Midbrain (tissue), 1 donor: ENCODE results near the gene RPA1.

Experiments used
- DNase-seq: peaks from one replicate; lab custom pipeline; 2025; lab: John Stamatoyannopoulos, UW

The RPA1 gene

DNA sequence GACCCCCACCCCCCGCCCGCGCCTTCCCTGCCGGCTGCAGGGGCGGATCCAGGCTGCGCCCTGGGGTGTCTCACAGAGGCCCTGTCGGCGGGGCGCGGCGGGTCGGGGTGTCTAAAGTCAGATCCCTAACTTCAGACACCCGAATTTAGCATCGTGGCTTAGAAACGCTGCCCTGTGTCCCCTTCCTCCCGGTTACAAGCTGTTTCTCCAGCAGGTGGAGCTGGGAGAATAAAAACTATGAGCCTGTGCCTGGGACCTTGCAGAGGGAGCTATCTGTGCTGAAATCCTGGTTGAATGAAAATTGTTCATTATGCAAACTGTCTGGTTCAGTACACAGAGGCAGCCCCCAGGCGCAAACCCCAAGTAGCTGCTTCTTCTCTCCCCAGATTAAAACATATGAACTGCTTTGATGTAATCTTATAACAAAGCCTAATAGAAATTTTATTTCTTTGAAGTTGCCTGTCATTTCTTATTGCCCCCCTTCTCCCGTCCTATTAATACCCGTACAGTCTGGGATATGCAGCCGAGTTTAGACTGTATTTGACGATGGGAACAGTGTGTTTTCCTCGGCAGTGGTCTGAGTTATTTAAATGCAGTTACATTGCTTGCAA, 79.0 kb downstream of the RPA1 start:
- DNase-seq, result peak; percentile 74

DNA sequence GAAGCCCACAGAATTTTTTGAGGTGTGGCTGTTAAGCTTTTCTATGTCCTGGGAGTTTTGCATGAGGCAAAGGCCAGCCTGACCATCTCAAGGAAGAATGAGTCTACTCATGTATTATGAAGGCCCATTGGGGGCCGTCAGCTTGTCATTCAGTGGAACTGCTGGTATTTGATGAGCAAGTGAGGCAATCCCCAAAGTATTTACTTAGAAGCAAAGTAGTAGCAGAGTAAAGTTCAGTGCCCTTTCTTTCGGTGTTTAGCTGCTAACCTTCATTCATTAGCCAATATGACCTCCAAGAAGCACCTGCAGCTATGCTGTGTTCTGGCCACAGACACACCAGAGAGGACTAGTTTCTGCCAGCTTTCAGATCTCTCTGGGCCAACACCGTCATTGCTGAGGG, 80.2 kb downstream of the RPA1 start:
- DNase-seq, result no peak

DNA sequence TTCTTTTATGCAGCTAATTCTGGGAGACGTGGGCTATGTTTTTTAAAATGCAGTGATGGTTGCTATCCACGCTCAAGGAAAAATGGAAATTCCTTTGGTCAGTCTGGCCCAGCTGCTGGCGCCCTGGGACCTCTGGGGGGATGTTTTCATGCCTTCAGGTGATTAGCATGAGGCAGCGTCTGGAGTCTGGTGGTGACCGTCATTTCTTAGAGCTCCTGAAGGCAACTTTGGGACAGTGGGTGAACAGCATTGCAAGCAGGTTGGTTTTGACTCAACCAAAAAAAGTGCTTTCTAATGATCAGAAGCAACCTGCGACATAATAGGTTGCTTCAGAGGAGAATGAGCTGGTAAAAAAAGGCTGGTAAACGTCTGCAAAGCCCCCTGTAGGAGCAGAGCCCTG, 82.3 kb downstream of the RPA1 start:
- no peak for DNase-seq

DNA sequence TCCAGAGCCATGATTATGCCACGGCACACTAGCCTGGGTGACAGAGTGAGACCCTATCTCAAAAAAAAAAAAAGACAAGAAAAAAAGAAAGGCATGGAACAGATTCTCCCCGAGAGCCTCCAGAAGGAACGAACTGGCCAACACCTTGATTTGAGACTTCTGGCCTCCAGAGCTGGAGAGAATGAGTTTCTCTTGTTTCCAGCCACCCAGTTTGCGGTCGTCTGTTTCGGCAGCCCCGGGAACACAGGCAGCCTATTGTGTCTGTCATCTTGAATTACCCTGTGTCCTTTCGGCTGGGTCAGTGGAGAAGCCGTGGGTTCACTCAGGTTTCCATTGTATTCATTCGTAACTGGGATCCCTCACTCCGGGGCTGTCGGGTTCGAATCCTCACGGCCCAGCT, 83.9 kb downstream of the RPA1 start:
- no peak for DNase-seq

DNA sequence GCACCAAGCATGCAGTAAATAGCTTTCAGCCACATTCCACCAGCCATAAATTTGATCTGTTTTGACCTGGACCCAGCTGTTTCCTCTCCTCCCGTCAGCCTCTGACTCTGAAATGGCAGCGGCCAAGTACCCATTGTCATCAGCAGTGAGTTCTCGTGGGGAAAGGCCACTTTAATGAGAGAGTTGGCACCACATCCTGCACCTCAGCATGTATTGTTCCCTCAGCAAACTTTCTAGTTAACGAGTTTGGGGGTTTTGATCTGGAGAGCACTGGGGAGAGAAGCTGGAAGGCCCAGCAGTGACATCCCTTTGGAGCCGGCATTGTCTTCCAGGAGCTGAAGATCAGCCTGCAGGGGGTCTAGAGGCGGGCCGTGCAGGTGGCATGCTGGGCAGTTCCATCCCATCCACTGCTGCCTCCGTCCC, 84.9 kb downstream of the RPA1 start:
- DNase-seq, result no peak

DNA sequence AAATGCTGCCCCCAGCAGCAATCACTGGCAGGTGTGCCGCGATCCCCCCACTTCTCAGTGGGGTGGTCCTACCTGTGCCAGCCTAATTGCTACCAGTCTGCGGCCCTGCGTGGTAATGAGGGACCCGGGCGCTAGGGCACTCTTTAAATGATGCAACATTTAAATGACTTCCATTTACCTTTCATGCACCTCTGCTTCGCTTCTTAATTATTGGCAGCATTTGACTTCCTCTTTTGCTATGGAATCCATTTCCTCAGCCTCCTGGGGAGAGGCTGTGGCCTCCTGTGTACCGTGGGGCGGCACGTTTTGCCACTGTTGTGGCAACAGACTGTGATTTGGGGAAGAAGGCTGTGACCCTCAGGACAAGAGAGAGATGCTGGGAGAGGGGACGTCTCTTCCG, 86.1 kb downstream of the RPA1 start:
- no peak for DNase-seq

DNA sequence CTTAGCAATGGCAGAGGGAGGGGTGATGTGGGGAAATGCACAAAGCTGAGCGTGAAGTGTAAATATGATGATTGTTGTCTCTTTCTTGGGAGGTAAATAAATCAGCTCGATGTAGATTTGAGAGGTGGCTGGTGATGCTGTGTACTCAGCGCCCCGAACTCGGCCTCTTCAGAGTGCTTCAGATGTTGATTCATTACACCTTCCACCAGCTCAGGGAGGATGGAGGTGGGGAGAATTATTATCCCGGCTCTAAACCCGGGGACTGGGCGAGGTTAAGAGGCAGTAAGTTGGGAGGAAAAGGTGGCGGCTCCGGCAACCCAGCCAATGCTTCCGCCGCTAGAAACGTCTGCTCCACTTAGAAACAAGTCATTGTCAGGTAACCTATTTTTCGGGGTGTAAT, 86.5 kb downstream of the RPA1 start:
- DNase-seq, result no peak

DNA sequence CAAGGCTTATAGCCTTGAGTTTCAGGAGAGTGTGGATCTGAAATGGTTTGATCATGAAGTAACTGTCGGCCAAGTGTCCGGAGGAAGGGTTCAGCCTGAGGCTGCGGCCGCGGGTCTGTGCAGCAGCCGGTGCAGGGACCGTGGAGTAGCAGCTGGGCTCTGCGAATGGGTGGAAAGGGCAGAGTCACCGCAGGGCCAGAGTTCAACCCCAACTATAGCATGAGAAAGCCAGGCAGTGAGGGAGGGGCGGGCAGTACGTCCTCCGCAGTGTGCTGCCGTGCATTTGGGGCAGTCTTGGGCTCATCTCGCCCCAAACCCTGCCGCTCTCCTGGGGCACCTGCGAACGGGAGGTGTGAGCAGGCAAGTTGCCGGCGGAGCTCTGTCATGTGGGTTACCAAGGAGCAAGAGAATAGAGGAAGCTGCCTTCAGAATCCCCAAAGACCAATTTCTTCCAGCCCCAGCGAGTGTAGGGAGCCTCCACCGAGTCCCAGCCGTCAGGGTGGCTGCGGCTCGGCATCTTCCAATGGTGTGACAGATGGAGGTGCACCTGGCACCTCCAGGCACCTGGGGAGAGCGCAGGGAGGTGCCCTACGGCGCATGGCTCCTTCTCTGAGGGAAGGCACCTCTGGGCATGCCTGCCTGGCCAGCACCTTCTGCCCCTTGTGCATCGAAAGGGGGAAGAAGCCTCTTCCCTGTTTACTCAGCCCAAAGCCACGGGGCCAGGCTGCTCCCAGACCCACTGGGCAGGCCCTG, 87.3 kb downstream of the RPA1 start:
- no peak for DNase-seq

DNA sequence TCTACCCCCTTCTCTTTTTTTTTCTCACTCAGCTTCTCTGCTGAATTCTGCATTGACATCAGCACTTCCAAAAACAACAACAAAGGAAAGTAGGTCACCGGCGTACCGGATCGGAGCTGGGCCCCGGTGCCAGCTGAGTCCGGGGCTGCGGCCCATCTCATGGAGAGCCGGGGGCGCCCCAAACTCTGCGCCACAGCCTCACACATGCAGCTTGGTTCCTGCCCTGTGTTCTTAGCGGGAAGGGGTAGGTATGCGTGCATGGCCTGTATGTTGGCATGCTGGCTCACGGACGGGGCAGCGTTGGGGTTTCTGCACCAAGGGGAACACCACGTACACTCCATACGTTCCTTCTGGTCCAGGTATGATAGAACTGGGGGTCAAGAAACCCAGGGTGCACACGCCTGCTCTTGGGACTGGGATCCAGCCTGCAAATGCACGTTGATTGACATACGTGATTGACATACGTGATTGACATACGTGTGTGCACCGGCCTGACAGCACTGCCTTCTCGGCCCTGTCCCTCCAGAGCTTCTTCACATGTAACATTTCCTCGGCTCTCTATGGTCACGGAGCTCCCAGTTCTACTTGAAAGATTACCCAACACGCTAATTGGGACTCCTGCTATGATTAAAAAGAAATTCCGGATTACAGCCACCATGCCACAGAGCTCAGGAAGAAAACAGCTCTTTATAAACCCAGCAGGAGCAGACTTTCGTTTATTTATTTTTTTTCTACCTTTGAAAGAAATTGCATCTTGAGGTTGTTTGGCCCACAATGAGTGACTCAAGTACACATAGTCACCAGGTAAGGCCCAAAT, 88.7 kb downstream of the RPA1 start:
- DNase-seq, result no peak

DNA sequence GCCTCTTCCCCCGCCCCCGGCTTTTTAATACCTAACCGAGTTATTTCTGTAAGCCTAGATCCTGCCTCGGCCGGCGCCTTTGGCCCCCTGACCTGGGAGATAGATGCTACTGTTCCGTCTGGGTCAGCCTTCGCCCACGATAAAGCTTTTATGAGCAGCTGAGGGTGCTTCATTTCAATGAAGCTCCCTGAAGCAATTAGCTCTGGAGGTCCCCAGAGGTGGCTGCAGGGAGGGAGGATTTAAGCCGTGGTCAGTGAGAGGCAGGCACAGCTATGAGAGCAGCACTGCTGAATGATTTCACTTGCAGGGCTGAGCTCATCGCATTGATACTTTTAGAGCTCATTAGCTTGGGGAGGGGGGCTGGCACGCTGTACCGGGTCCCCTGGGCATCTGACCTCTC, 89.4 kb downstream of the RPA1 start:
- DNase-seq, result no peak

DNA sequence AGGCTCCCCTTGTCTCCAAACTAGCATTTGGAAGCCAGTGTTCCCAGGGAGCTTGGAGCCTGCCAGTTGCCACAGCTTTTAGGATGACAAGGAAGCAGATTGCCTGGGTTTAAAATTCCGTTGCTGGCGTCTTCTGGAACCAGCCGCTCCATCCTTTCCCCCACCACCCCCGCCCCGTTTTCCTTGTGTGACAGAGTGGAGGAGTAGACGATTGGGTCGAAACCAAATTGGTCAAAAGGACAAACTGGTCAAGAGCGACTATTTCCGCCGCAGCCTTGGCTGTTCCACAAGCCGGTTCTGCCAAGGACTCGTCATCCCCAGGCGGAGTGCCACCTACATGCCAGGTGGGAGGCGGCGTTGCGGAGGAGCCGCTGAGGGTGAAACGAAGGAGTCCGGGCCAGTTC, 91.1 kb downstream of the RPA1 start:
- peak; percentile 71 for DNase-seq

DNA sequence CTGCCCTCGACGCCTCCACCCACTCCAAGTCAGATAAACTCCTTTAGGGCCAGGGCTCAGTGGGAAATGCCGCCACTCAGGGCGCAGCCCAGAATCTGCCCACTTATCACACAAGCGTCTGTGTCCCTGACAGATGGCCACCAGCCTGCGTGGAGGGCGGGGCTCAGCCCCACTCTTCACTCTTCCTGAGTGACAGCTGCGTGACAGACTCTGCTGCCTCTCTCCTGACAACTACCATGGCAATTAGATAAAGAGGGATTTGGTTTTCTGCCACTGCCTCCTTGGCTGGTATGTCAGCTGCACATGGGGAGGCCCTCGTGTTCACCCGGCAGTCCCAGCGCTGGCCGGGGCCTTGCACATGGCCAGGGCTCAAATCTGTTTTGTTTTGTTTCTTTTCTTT, 99.2 kb downstream of the RPA1 start:
- DNase-seq, result no peak

DNA sequence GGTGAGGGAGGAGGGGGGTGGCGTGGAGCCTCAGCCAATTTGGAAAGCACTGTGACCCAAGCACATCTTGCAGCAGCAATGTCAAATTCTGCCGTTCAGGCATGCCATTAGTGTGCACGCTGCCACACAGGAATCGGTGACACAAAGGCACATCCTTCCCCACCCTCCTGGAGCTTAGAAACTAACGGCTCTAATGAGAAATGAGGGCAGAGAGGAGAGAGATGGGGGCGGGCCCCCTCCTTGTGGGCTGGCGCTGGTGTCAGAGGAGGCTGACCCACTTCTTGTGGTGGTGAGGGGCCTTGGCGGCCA, 100.5 kb downstream of the RPA1 start:
- no peak for DNase-seq

DNA sequence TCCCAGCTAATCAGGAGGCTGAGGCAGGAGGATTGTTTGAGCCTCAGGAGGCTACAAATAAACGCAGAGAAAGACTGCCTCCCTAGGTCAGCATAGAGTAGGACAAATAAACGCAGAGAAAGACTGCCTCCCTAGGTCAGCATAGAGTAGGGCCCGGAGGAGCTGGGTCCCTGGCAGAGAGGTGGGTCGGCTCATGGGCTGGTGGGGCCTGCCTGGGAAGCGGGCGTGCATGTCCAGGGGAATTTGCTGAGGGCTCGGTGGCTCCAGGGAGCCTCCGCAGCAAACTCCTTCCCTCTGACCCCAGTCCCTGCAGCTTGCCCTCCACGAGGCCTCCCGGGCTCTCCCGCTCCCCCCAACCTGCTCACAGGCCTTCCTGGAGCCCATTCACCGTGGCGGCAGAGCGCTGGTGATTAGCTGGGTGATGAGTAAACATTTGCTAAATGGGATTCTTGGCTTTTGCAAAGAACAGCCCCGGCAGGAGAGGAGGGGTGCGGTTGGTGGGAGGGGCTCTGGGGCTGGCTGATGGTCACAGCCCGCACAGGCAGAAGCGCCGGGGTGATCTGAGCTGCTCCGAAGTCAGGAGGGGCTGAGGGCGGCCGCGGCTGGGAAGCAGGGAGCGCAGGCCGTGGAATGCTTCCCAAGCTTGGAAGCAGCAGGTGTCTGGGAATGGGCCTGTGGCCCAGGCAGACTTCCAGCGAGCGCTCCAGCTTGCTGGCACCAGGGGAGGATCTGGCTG, 102.2 kb downstream of the RPA1 start:
- peak; percentile 28 for DNase-seq

DNA sequence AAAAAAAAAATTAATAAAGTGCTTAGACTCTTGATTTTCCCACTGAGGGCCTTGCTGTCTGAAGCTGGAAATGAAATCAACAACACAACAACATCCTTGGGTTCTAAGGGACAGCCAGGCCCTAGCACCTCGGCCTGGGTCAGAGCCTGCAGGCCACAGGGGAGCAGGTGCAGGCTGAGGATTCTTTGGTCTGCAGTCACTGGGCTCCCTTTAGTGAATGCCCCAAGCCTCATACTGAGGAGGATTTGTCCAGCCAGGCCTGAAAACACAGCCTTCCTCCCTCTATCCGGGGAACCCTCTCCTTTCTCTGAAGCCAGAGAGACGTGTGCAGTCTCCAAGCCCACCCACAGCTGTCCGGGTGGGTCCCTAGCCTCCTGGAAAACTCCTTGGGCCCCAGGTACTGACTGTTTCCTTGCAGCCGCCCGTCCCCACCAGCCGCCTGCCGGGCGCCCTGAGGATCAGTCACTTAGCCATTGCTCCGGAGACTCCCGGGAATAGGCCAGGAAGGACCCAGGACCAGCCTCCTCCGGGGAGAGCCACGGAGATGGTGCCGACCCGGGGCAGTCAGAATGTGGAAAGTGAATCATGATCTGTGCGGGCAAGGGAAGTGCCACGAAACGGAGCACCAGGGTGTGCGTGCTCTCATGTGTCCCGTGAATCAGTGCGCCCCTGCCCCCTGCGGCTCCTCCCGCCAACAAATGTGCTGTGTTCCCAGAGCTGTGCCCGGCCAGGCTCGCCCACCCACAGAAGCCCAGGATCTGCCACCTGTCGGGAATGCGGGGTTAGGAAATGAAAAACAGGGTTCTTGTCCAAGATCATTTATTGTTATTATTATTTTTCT, 104.3 kb downstream of the RPA1 start:
- DNase-seq, result no peak

DNA sequence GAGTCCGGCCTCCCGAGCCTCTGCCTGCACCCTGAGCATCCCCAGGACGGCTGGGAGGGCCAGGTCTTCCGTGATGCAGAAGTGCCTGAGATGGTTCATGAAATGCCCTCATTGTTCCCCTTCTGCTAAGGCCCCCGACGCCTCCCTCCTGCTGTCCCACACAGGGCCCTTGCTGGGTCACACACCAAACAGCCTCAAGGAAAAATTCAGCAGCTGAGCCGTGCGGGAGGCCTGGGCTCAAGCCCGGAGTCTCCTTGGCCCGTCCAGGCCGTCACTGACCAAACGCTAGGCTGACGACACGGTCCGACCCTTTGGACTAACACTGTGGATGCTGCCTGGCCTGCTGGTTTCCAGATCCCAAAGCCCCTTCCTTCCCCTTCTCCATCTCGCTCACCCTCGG, 105.1 kb downstream of the RPA1 start:
- DNase-seq, result no peak

DNA sequence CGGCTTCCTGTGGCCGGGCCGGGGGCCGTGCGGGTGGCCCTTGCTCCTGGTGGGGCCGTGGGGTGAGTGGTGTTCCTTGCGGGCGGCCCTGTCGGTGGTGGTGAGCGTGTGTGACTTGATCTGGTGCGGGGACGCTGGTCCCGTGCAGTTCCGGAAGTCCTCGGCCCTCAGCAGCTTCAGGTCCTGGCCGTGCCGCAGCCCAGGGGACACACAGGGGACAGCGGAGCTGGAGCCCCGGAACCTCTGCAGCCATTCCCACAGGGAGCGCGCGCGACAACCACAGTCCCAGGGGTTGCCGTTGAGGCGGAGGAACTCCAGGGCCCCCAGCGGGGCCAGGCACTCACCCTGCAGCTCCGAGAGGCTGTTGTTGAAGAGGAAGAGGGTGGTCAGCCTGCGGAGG, 107.0 kb downstream of the RPA1 start:
- no peak for DNase-seq

DNA sequence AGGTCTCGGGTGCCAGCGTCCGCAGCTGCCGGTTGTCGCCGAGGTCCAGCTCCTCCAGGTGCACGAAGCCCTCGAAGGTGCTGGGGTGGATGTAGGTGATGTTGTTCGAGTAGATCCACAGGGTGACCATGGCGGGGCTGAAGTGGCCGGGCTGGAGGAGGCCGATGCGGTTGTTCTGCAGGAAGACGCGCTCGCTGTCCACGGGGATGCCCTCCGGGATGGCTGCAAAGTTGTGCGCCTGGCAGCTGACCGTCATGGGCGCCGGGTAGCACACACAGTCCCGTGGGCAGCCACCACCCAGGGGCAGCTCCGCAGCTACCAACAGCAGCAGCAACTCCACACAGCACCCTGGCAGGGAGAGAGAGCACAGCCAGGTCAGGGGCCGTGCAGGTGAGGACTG, 107.7 kb downstream of the RPA1 start:
- no peak for DNase-seq

DNA sequence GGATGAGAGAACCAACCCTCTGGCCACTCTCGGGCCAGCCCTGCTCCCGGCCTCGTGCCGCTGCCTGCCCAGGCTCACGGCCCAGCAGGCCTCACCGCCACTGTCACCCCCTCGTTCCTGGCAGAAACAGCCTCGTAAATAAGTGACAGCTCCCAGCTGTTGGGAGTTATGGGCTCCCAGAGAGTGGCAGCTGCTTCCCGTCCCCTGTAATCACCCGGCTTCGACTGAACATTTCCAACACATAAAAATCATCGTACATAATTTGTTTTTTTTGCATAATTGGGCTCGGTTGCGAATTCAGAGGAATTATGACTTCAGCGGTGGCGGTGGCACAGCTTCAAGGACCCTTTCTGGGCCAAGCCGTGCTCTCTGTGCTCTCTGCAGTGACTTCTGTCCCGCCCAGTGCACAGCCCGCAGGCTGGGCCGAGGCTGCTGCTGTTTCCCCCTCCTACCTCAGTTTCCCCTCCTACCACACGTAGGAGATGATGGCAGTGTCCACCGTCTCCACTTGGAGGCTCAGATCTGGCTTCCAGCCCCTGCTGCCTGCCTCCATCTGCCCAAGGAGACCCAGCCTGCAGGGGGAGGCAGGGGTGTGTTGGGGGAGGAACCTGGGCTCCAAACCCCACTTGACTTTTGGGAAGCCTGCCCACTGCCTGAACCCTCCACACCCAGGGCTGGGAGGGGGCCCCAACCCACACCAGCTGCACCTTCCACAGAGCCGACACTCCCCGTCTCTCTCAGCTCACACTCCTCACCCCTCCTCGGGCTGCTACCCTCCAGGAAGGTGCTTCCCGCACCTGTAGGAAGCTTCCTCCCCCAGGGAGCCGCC, 110.4 kb downstream of the RPA1 start:
- DNase-seq, result no peak

DNA sequence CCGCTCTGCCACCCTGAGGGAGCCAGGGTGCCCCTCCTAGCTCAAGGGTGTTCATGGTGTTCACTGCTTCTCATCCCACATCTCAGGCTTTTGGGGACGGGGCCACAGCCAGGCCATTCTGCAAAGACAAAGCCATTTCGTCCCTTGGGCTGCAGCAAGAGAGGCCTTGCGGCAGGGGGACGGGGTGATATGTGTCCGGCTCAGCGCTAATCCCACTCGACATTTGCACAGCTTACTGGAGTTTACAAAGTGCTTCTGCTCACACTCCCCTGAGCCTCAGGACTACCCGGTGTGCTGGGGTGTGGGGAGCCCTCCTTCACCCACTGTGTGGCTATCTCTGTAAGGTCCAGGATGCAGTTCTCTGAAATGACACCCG, 111.0 kb downstream of the RPA1 start:
- no peak for DNase-seq
